GM12878 (cell line): ENCODE results near the gene USP38.

Source experiments
- CBFB ChIP-seq: IDR thresholded peaks from 2 replicates; pipeline ENCODE4 v1.6.1; 2016; ENCODE audit warnings: antibody characterized with exemption, low read depth
- EP300 ChIP-seq, 2 experiments: fragments of 150-350 bp in 1 of 2; IDR thresholded peaks; 2 replicates each; pipeline ENCODE4 v1.6.1; 2011 to 2012; ENCODE audit warnings: low read depth in 2 of 2, low read length in 2 of 2, borderline replicate concordance in 1 of 2, improper control_type of control experiment in 1 of 2, inconsistent platforms in 1 of 2; ENCODE audit not compliant: control insufficient read depth in 1 of 2
- POLR2A ChIP-seq: IDR thresholded peaks from 2 replicates; pipeline ENCODE4 v1.6.1; 2011; ENCODE audit warnings: low read depth, mild to moderate bottlenecking, low read length
- SMARCA5 ChIP-seq: fragments of 450-650 bp; IDR thresholded peaks from 2 replicates; pipeline ENCODE4 v1.6.1; 2017; ENCODE audit warnings: mild to moderate bottlenecking
- SMC3 ChIP-seq: IDR thresholded peaks from 2 replicates; pipeline ENCODE4 v1.6.1; 2011; ENCODE audit warnings: low read length, improper control_type of control experiment, borderline replicate concordance
- SP1 ChIP-seq: IDR thresholded peaks from one replicate; pipeline ENCODE4 v1.6.1; 2011; ENCODE audit warnings: low read depth, low read length
- TCF3 ChIP-seq: IDR thresholded peaks from 2 replicates; pipeline ENCODE4 v1.6.1; 2012; ENCODE audit warnings: low read depth, mild to moderate bottlenecking, low read length, borderline replicate concordance; ENCODE audit not compliant: insufficient read depth
- YY1 ChIP-seq: IDR thresholded peaks from 2 replicates; pipeline ENCODE4 v1.6.1; 2011; ENCODE audit warnings: low read depth, mild to moderate bottlenecking, low read length
- TF ChIP-seq, protein P1 (sequence below), 3 experiments: IDR thresholded peaks in 2 of 3; conservative IDR thresholded peaks in 1 of 3; 2 replicates each; pipeline ENCODE4 v1.5.1; 2011; ENCODE audit warnings: low read depth in 3 of 3, low read length in 3 of 3, mild to moderate bottlenecking in 3 of 3, control low read depth in 2 of 3, moderate library complexity in 2 of 3, inconsistent platforms in 1 of 3, mixed read lengths in 1 of 3; ENCODE audit not compliant: control insufficient read depth in 2 of 3, insufficient read depth in 1 of 3; ENCODE audit errors: extremely low read depth in 1 of 3
- TF ChIP-seq, protein P2 (sequence below): IDR thresholded peaks from 2 replicates; pipeline ENCODE4 v1.6.1; 2012; ENCODE audit warnings: mild to moderate bottlenecking, low read depth, low read length
- TF ChIP-seq, protein P3 (sequence below): fragments of 450-650 bp; IDR thresholded peaks from 2 replicates; pipeline ENCODE4 v1.6.1; 2017; ENCODE audit warnings: mild to moderate bottlenecking, moderate library complexity

DNA sequence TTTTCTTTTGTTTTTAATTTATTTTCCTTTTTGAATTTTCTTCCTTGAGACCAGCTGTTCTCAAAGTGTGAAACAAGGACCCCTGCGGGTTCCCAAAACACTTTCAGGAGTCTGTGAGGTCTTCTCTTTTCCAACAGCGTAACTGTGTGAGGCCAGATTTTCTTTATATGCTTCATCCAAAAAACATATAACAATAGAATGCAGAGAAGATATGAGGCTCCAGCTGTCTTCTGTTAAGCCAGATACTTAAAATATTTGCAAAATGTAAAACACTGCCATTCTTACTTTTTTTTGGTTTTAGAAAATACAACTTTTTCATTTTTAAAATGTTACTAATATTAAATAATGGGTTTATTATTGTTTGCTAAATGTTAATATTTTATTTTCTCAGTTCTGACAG, 27.8 kb downstream of the USP38 start:
- TF ChIP-seq, protein P1, sequence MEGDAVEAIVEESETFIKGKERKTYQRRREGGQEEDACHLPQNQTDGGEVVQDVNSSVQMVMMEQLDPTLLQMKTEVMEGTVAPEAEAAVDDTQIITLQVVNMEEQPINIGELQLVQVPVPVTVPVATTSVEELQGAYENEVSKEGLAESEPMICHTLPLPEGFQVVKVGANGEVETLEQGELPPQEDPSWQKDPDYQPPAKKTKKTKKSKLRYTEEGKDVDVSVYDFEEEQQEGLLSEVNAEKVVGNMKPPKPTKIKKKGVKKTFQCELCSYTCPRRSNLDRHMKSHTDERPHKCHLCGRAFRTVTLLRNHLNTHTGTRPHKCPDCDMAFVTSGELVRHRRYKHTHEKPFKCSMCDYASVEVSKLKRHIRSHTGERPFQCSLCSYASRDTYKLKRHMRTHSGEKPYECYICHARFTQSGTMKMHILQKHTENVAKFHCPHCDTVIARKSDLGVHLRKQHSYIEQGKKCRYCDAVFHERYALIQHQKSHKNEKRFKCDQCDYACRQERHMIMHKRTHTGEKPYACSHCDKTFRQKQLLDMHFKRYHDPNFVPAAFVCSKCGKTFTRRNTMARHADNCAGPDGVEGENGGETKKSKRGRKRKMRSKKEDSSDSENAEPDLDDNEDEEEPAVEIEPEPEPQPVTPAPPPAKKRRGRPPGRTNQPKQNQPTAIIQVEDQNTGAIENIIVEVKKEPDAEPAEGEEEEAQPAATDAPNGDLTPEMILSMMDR (IDR thresholded peaks at IDR 0.05 in 2 of 3, conservative IDR thresholded peaks at IDR 0.05 in 1 of 3; ENCODE audit: control insufficient read depth in 2 of 3, extremely low read depth in 1 of 3, insufficient read depth in 1 of 3, low read depth in 3 of 3, low read length in 3 of 3), result no peak
- no peak for TF ChIP-seq CBFB
- TF ChIP-seq SP1, result no peak
- no peak for TF ChIP-seq TCF3
- no peak for TF ChIP-seq POLR2A
- no peak for TF ChIP-seq YY1
- no peak for TF ChIP-seq EP300 (IDR thresholded peaks at IDR 0.05; ENCODE audit: borderline replicate concordance in 1 of 2, control insufficient read depth in 1 of 2, low read depth in 2 of 2, low read length in 2 of 2)
- TF ChIP-seq, protein P2, sequence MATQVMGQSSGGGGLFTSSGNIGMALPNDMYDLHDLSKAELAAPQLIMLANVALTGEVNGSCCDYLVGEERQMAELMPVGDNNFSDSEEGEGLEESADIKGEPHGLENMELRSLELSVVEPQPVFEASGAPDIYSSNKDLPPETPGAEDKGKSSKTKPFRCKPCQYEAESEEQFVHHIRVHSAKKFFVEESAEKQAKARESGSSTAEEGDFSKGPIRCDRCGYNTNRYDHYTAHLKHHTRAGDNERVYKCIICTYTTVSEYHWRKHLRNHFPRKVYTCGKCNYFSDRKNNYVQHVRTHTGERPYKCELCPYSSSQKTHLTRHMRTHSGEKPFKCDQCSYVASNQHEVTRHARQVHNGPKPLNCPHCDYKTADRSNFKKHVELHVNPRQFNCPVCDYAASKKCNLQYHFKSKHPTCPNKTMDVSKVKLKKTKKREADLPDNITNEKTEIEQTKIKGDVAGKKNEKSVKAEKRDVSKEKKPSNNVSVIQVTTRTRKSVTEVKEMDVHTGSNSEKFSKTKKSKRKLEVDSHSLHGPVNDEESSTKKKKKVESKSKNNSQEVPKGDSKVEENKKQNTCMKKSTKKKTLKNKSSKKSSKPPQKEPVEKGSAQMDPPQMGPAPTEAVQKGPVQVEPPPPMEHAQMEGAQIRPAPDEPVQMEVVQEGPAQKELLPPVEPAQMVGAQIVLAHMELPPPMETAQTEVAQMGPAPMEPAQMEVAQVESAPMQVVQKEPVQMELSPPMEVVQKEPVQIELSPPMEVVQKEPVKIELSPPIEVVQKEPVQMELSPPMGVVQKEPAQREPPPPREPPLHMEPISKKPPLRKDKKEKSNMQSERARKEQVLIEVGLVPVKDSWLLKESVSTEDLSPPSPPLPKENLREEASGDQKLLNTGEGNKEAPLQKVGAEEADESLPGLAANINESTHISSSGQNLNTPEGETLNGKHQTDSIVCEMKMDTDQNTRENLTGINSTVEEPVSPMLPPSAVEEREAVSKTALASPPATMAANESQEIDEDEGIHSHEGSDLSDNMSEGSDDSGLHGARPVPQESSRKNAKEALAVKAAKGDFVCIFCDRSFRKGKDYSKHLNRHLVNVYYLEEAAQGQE, result no peak
- TF ChIP-seq, protein P3, sequence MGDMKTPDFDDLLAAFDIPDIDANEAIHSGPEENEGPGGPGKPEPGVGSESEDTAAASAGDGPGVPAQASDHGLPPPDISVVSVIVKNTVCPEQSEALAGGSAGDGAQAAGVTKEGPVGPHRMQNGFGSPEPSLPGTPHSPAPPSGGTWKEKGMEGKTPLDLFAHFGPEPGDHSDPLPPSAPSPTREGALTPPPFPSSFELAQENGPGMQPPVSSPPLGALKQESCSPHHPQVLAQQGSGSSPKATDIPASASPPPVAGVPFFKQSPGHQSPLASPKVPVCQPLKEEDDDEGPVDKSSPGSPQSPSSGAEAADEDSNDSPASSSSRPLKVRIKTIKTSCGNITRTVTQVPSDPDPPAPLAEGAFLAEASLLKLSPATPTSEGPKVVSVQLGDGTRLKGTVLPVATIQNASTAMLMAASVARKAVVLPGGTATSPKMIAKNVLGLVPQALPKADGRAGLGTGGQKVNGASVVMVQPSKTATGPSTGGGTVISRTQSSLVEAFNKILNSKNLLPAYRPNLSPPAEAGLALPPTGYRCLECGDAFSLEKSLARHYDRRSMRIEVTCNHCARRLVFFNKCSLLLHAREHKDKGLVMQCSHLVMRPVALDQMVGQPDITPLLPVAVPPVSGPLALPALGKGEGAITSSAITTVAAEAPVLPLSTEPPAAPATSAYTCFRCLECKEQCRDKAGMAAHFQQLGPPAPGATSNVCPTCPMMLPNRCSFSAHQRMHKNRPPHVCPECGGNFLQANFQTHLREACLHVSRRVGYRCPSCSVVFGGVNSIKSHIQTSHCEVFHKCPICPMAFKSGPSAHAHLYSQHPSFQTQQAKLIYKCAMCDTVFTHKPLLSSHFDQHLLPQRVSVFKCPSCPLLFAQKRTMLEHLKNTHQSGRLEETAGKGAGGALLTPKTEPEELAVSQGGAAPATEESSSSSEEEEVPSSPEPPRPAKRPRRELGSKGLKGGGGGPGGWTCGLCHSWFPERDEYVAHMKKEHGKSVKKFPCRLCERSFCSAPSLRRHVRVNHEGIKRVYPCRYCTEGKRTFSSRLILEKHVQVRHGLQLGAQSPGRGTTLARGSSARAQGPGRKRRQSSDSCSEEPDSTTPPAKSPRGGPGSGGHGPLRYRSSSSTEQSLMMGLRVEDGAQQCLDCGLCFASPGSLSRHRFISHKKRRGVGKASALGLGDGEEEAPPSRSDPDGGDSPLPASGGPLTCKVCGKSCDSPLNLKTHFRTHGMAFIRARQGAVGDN, result no peak
- TF ChIP-seq SMARCA5, result no peak
- no peak for TF ChIP-seq SMC3
